OCI-LY1 (cell line): ENCODE data around the gene KRTAP2-1.
"Not testable (repeated sequence)": the region's sequence is repeated elsewhere in the genome, so short reads cannot be mapped to it uniquely, and the experiment has no call there.

Experiments used
- EZH2 ChIP-seq: fragments of 200-600 bp; sonication (generic), shearing (Covaris generic); IDR thresholded peaks from 2 replicates; pipeline ENCODE4 v1.8.0; 2017; ENCODE audit warnings: borderline replicate concordance, mixed run types, mild to moderate bottlenecking, antibody characterized with exemption, low read length, moderate library complexity, mixed read lengths
- TF ChIP-seq, protein P1 (sequence below): fragments of 200-600 bp; sonication (generic), shearing (Covaris generic); IDR thresholded peaks from 2 replicates; pipeline ENCODE4 v1.5.1; 2017; ENCODE audit warnings: mild to moderate bottlenecking, antibody characterized with exemption, low read length, moderate library complexity, mixed read lengths

GRCh38 chr17:41046735-41047465 lies at the start of gene KRTAP2-1:
- TF ChIP-seq, protein P1, sequence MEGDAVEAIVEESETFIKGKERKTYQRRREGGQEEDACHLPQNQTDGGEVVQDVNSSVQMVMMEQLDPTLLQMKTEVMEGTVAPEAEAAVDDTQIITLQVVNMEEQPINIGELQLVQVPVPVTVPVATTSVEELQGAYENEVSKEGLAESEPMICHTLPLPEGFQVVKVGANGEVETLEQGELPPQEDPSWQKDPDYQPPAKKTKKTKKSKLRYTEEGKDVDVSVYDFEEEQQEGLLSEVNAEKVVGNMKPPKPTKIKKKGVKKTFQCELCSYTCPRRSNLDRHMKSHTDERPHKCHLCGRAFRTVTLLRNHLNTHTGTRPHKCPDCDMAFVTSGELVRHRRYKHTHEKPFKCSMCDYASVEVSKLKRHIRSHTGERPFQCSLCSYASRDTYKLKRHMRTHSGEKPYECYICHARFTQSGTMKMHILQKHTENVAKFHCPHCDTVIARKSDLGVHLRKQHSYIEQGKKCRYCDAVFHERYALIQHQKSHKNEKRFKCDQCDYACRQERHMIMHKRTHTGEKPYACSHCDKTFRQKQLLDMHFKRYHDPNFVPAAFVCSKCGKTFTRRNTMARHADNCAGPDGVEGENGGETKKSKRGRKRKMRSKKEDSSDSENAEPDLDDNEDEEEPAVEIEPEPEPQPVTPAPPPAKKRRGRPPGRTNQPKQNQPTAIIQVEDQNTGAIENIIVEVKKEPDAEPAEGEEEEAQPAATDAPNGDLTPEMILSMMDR = not testable (repeated sequence)
- not testable (repeated sequence) for TF ChIP-seq EZH2
